GM12878 (cell line): ENCODE results near the gene SLC4A9. TPM values are rescaled to one million over a fixed set of nuclear protein-coding genes. Genes with fewer than 3 reads are reported as not detected.

ENCODE experiments used
- ATF7 ChIP-seq: fragments of 450-650 bp; IDR thresholded peaks from 2 replicates; pipeline ENCODE4 v1.6.1; 2016; ENCODE audit warnings: low read depth, mild to moderate bottlenecking
- EP300 ChIP-seq, 2 experiments: fragments of 150-350 bp in 1 of 2; IDR thresholded peaks; 2 replicates each; pipeline ENCODE4 v1.6.1; 2011 to 2012; ENCODE audit warnings: low read depth in 2 of 2, low read length in 2 of 2, borderline replicate concordance in 1 of 2, improper control_type of control experiment in 1 of 2, inconsistent platforms in 1 of 2; ENCODE audit not compliant: control insufficient read depth in 1 of 2
- IKZF1 ChIP-seq: fragments of 450-650 bp; conservative IDR thresholded peaks from 2 replicates; pipeline ENCODE4 v1.6.1; 2017; ENCODE audit warnings: antibody characterized with exemption, mild to moderate bottlenecking
- MEF2B ChIP-seq: fragments of 450-650 bp; IDR thresholded peaks from 2 replicates; pipeline ENCODE4 v1.6.1; 2018; ENCODE audit warnings: mild to moderate bottlenecking, moderate library complexity; ENCODE audit not compliant: partially characterized antibody, poor library complexity, severe bottlenecking
- PML ChIP-seq: IDR thresholded peaks from 2 replicates; pipeline ENCODE4 v1.6.1; 2012; ENCODE audit warnings: low read length, inconsistent platforms
- RELA ChIP-seq: fragments of 450-650 bp; IDR thresholded peaks from 2 replicates; pipeline ENCODE4 v1.8.0; 2014; ENCODE audit warnings: borderline replicate concordance; ENCODE audit not compliant: partially characterized antibody
- RUNX3 ChIP-seq: IDR thresholded peaks from 2 replicates; pipeline ENCODE4 v1.6.1; 2012; ENCODE audit warnings: low read length, inconsistent platforms
- SIN3A ChIP-seq: IDR thresholded peaks from 2 replicates; pipeline ENCODE4 v1.6.1; 2012; ENCODE audit warnings: low read depth, low read length, improper control_type of control experiment
- SKIL ChIP-seq: fragments of 450-650 bp; IDR thresholded peaks from 2 replicates; pipeline ENCODE4 v1.6.1; 2017; ENCODE audit warnings: mild to moderate bottlenecking, low read depth, inconsistent platforms; ENCODE audit not compliant: poor library complexity, severe bottlenecking
- YY1 ChIP-seq: IDR thresholded peaks from 2 replicates; pipeline ENCODE4 v1.6.1; 2011; ENCODE audit warnings: low read depth, mild to moderate bottlenecking, low read length
- ZBTB11 ChIP-seq: fragments of 450-650 bp; formaldehyde crosslinking; IDR thresholded peaks from 2 replicates; pipeline ENCODE4 v1.5.0; 2022; ENCODE audit warnings: mild to moderate bottlenecking, missing genetic modification characterization
- ZNF217 ChIP-seq: fragments of 450-650 bp; IDR thresholded peaks from 2 replicates; pipeline ENCODE4 v1.6.1; 2017; ENCODE audit warnings: antibody characterized with exemption, mild to moderate bottlenecking
- polyA plus RNA-seq, 11 experiments: library from polyadenylated mRNA; depleted of rRNA in 4 of 11; unstranded in 6 of 11; stranded (reverse) in 5 of 11; fragments of >200 nt; fragmentation: Nextera tagmentation in 4 of 11; fragmentation: Illumina TruSeq in 1 of 11; extraction: Ambion mirVana in 4 of 11; extraction: Trizol in 1 of 11; gene quantifications; 1 replicate in 1 of 11; 2 replicates in 10 of 11; pipeline versions ENCODE4 v1.2.1 to v1.2.3, GENCODE V29; 2011 to 2016; ENCODE audit warnings: inconsistent platforms in 2 of 11, missing spikeins in 2 of 11, low read depth in 1 of 11
- total RNA-seq, 4 experiments: library from RNA; depleted of rRNA in 3 of 4; stranded (reverse); fragments of >200 nt in 3 of 4; fragmentation: Illumina TruSeq in 1 of 4; extraction: Trizol in 1 of 4; gene quantifications; 2 replicates each; pipeline versions ENCODE4 v1.2.1 to v1.2.3, GENCODE V29; 2013 to 2021
- TF ChIP-seq, protein P1 (sequence below): IDR thresholded peaks from 2 replicates; pipeline ENCODE4 v1.6.1; 2011; ENCODE audit warnings: low read depth, low read length, improper control_type of control experiment, borderline replicate concordance

The SLC4A9 gene
- total and polyA plus RNA-seq, 10 of the 15 experiments (the other 5 are each of a cell fraction or from before 2014, with no cell fraction given) = 0.03 to 0.05 (median 0.05) TPM; not detected in 7

DNA sequence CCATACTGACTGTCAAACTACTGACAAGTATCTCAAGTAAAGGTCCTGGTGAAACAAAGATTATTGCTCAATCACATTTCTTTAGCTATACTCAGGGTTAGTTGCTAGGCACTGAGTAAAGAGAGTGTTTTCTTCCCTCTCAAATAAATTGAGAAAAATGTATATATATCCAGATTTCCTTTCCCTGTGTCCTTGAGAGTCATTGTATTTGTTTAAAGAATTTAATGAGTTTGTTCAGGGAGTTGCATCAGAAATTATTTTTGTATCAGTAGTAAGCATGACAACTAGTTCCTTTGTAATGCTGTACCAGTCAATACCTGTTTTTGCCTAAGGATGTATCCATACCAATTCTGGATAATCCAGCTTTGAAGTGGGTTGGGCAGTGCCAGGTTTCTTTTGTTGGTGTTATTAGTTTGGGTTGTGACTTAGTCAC is 38.4 kb downstream of the SLC4A9 start (continued):
- TF ChIP-seq EP300 (IDR thresholded peaks at IDR 0.05; ENCODE audit: borderline replicate concordance in 1 of 2, control insufficient read depth in 1 of 2, low read depth in 2 of 2, low read length in 2 of 2) = no peak
- TF ChIP-seq, protein P1, sequence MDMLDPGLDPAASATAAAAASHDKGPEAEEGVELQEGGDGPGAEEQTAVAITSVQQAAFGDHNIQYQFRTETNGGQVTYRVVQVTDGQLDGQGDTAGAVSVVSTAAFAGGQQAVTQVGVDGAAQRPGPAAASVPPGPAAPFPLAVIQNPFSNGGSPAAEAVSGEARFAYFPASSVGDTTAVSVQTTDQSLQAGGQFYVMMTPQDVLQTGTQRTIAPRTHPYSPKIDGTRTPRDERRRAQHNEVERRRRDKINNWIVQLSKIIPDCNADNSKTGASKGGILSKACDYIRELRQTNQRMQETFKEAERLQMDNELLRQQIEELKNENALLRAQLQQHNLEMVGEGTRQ = no peak
- no peak for TF ChIP-seq SIN3A
- TF ChIP-seq RUNX3 = no peak
- no peak for TF ChIP-seq MEF2B
- no peak for TF ChIP-seq ZNF217
- TF ChIP-seq PML = no peak
- TF ChIP-seq ATF7 = no peak
- no peak for TF ChIP-seq YY1
- no peak for TF ChIP-seq ZBTB11 (CRISPR knock-in tag)
- no peak for TF ChIP-seq RELA
- TF ChIP-seq IKZF1 = no peak
- no peak for TF ChIP-seq SKIL
